SK-N-SH (cell line): ENCODE results near the gene LTBP1.

Source experiments
- ELF1 ChIP-seq: IDR thresholded peaks from 2 replicates; pipeline ENCODE4 v1.4.0; 2012
- EP300 ChIP-seq, 2 experiments: IDR thresholded peaks; 2 replicates each; pipeline versions ENCODE4 v1.4.0 to v1.6.1; 2012; ENCODE audit warnings: borderline replicate concordance in 1 of 2, low read depth in 1 of 2, low read length in 1 of 2
- FOXJ3 ChIP-seq: sonication (generic); formaldehyde crosslinking; IDR thresholded peaks from 2 replicates; pipeline ENCODE4 v1.5.1; 2020; ENCODE audit warnings: mild to moderate bottlenecking, missing genetic modification reagents
- JUND ChIP-seq: IDR thresholded peaks from 2 replicates; pipeline ENCODE4 v1.4.0; 2012
- MEF2A ChIP-seq: IDR thresholded peaks from 2 replicates; pipeline ENCODE4 v1.4.0; 2012; ENCODE audit warnings: low read depth, borderline replicate concordance
- POLR2AphosphoS5 ChIP-seq: IDR thresholded peaks from 2 replicates; pipeline ENCODE4 v1.6.1; 2012; ENCODE audit warnings: low read depth, low read length
- RAD21 ChIP-seq: IDR thresholded peaks from 2 replicates; pipeline ENCODE4 v1.6.1; 2012; ENCODE audit warnings: mild to moderate bottlenecking, low read length
- TAF1 ChIP-seq: IDR thresholded peaks from 2 replicates; pipeline ENCODE4 v1.6.1; 2012; ENCODE audit warnings: low read depth, mild to moderate bottlenecking, low read length, moderate library complexity, borderline replicate concordance
- TEAD4 ChIP-seq: IDR thresholded peaks from 2 replicates; pipeline ENCODE4 v1.4.0; 2012; ENCODE audit warnings: mild to moderate bottlenecking, borderline replicate concordance; ENCODE audit not compliant: insufficient read depth
- TF ChIP-seq, protein P1 (sequence below): fragments of 150-350 bp; IDR thresholded peaks from 2 replicates; pipeline ENCODE4 v1.6.1; 2017; ENCODE audit warnings: antibody characterized with exemption, low read length, low read depth, borderline replicate concordance
- TF ChIP-seq, protein P2 (sequence below): fragments of 200-600 bp; sonication (generic); IDR thresholded peaks from 2 replicates; pipeline ENCODE4 v1.6.1; 2017; ENCODE audit warnings: antibody characterized with exemption, mild to moderate bottlenecking, moderate library complexity
- TF ChIP-seq, protein P3 (sequence below): IDR thresholded peaks from 2 replicates; pipeline ENCODE4 v1.4.0; 2012; ENCODE audit warnings: low read depth, borderline replicate concordance
- TF ChIP-seq, protein P4 (sequence below): IDR thresholded peaks from 2 replicates; pipeline ENCODE4 v1.6.1; 2012; ENCODE audit warnings: mild to moderate bottlenecking, low read depth, low read length, moderate library complexity
- TF ChIP-seq, protein P5 (sequence below): IDR thresholded peaks from 2 replicates; pipeline ENCODE4 v1.4.0; 2012; ENCODE audit warnings: low read depth, borderline replicate concordance

DNA sequence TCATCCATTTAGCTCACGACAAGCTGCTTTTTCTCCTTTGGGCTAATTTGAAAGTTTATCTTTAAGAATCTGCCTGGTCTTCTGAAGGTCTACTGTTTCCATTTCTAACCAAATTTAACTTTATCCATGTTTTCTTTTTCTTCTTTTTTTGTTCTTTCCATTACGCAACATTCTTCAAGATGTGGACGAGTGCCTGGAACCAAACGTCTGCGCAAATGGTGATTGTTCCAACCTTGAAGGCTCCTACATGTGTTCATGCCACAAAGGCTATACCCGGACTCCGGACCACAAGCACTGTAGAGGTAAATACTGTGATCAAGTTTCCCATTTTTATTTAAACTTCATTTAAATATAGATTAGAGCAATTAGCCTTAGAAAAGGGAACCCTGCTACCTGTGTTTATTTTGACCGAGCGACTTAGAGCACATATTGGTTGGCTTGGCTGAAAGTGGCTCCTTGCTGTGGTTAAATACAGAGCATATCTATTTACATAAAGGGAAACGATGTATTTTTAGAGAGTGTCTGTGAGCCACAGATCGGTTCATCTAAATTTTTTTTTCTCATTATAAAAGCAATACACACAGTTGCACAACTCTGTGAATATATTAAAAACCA, 346.3 kb downstream of the LTBP1 start:
- TF ChIP-seq, protein P1, sequence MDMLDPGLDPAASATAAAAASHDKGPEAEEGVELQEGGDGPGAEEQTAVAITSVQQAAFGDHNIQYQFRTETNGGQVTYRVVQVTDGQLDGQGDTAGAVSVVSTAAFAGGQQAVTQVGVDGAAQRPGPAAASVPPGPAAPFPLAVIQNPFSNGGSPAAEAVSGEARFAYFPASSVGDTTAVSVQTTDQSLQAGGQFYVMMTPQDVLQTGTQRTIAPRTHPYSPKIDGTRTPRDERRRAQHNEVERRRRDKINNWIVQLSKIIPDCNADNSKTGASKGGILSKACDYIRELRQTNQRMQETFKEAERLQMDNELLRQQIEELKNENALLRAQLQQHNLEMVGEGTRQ: no peak
- no peak for TF ChIP-seq FOXJ3 (CRISPR knock-in tag)
- no peak for TF ChIP-seq TEAD4
- TF ChIP-seq JUND: no peak
- no peak for TF ChIP-seq RAD21
- TF ChIP-seq, protein P2, sequence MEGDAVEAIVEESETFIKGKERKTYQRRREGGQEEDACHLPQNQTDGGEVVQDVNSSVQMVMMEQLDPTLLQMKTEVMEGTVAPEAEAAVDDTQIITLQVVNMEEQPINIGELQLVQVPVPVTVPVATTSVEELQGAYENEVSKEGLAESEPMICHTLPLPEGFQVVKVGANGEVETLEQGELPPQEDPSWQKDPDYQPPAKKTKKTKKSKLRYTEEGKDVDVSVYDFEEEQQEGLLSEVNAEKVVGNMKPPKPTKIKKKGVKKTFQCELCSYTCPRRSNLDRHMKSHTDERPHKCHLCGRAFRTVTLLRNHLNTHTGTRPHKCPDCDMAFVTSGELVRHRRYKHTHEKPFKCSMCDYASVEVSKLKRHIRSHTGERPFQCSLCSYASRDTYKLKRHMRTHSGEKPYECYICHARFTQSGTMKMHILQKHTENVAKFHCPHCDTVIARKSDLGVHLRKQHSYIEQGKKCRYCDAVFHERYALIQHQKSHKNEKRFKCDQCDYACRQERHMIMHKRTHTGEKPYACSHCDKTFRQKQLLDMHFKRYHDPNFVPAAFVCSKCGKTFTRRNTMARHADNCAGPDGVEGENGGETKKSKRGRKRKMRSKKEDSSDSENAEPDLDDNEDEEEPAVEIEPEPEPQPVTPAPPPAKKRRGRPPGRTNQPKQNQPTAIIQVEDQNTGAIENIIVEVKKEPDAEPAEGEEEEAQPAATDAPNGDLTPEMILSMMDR: no peak
- no peak for TF ChIP-seq ELF1
- TF ChIP-seq, protein P3, sequence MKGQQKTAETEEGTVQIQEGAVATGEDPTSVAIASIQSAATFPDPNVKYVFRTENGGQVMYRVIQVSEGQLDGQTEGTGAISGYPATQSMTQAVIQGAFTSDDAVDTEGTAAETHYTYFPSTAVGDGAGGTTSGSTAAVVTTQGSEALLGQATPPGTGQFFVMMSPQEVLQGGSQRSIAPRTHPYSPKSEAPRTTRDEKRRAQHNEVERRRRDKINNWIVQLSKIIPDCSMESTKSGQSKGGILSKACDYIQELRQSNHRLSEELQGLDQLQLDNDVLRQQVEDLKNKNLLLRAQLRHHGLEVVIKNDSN: no peak
- no peak for TF ChIP-seq MEF2A
- no peak for TF ChIP-seq TAF1
- TF ChIP-seq, protein P4, sequence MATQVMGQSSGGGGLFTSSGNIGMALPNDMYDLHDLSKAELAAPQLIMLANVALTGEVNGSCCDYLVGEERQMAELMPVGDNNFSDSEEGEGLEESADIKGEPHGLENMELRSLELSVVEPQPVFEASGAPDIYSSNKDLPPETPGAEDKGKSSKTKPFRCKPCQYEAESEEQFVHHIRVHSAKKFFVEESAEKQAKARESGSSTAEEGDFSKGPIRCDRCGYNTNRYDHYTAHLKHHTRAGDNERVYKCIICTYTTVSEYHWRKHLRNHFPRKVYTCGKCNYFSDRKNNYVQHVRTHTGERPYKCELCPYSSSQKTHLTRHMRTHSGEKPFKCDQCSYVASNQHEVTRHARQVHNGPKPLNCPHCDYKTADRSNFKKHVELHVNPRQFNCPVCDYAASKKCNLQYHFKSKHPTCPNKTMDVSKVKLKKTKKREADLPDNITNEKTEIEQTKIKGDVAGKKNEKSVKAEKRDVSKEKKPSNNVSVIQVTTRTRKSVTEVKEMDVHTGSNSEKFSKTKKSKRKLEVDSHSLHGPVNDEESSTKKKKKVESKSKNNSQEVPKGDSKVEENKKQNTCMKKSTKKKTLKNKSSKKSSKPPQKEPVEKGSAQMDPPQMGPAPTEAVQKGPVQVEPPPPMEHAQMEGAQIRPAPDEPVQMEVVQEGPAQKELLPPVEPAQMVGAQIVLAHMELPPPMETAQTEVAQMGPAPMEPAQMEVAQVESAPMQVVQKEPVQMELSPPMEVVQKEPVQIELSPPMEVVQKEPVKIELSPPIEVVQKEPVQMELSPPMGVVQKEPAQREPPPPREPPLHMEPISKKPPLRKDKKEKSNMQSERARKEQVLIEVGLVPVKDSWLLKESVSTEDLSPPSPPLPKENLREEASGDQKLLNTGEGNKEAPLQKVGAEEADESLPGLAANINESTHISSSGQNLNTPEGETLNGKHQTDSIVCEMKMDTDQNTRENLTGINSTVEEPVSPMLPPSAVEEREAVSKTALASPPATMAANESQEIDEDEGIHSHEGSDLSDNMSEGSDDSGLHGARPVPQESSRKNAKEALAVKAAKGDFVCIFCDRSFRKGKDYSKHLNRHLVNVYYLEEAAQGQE: no peak
- TF ChIP-seq POLR2AphosphoS5: no peak
- TF ChIP-seq, protein P5, sequence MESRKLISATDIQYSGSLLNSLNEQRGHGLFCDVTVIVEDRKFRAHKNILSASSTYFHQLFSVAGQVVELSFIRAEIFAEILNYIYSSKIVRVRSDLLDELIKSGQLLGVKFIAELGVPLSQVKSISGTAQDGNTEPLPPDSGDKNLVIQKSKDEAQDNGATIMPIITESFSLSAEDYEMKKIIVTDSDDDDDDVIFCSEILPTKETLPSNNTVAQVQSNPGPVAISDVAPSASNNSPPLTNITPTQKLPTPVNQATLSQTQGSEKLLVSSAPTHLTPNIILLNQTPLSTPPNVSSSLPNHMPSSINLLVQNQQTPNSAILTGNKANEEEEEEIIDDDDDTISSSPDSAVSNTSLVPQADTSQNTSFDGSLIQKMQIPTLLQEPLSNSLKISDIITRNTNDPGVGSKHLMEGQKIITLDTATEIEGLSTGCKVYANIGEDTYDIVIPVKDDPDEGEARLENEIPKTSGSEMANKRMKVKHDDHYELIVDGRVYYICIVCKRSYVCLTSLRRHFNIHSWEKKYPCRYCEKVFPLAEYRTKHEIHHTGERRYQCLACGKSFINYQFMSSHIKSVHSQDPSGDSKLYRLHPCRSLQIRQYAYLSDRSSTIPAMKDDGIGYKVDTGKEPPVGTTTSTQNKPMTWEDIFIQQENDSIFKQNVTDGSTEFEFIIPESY: no peak
- no peak for TF ChIP-seq EP300 (IDR thresholded peaks at IDR 0.05; ENCODE audit: borderline replicate concordance in 1 of 2, low read depth in 1 of 2, low read length in 1 of 2)
